RWPE1 (cell line): ENCODE results near the gene FOXD1.

Experiments used
- CTCF ChIA-PET: fragments of 350-600 bp; sonication (Branson Sonifier 250); formaldehyde crosslinking; extraction: SDS; loops from one replicate; lab custom pipeline; 2021; lab: Yijun Ruan, JAX
- POLR2A ChIA-PET: fragments of 400-600 bp; formaldehyde crosslinking; extraction: SDS; loops from one replicate; lab custom pipeline; 2020; ENCODE audit warnings: antibody characterized with exemption; ENCODE audit not compliant: low non-redundant PET; lab: Yijun Ruan, JAX
- DNase-seq: peaks from one replicate; pipeline ENCODE4 v3.0.0; 2012; ENCODE audit warnings: low spot score
- H3K27ac ChIP-seq: fragments of 450-650 bp; 2 replicates; pipeline ENCODE4 v1.5.1; 2017
- TF ChIP-seq, protein P1 (sequence below): fragments of 450-650 bp; conservative IDR thresholded peaks from 2 replicates; pipeline ENCODE4 v1.5.1; 2017; ENCODE audit warnings: low read depth, mild to moderate bottlenecking

Gene FOXD1

DNA sequence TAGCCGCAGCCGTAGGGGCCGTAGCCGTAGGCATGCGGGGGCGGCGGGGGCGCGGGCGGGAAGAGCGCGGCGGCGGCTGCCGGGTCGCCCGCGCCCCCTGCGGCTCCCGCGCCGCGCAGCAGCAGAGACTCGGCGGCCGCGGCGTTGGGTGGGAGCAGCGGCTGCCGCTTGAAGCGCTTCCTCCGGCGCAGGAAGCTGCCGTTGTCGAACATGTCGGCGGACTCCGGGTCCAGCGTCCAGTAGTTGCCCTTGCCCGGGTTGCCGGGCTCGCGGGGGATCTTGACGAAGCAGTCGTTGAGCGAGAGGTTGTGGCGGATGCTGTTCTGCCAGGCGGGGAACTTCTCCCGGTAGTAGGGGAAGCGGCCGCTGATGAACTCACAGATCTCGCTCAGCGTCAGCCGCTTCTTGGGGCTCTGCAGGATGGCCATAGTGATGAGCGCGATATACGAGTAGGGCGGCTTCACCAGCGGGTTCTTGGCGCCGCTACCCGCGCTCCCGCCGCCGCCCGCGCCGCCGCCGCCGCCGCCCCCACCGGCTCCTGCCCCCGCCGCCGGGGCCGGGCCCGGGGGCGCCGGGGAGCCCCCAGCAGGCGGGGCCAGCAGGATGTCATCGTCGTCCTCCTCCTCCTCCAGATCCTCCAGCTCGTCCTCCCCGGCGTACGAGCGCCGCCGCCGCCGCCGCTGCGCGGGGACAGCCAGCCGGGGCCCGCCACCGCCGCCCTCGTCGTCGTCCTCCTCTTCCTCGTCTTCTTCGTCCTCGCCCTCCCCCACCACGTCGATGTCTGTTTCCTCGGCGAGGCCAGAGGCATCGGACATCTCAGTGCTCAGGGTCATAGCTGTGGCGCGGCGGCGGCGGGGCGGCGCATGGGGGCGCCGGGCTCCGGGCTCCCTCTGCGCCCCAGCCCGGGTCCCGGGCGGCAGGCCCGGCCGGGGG, 781 bp downstream of the FOXD1 start:
- H3K27ac ChIP-seq, result peak overlapping the region; percentile 95
- no peak for DNase-seq
- ChIA-PET CTCF (interaction anchor here (0.6 to 2.8 kb wide), 11 partner anchors 8 to 364 kb away, joined by 3 to 34 read pairs (median 3); partner anchors contain the start of gene BTF3), POLR2A (interaction anchor here (0.6 to 2.2 kb wide), 6 partner anchors 51 to 231 kb away, joined by 3 to 13 read pairs (median 4); partner anchors contain the start of gene BTF3)
- TF ChIP-seq, protein P1, sequence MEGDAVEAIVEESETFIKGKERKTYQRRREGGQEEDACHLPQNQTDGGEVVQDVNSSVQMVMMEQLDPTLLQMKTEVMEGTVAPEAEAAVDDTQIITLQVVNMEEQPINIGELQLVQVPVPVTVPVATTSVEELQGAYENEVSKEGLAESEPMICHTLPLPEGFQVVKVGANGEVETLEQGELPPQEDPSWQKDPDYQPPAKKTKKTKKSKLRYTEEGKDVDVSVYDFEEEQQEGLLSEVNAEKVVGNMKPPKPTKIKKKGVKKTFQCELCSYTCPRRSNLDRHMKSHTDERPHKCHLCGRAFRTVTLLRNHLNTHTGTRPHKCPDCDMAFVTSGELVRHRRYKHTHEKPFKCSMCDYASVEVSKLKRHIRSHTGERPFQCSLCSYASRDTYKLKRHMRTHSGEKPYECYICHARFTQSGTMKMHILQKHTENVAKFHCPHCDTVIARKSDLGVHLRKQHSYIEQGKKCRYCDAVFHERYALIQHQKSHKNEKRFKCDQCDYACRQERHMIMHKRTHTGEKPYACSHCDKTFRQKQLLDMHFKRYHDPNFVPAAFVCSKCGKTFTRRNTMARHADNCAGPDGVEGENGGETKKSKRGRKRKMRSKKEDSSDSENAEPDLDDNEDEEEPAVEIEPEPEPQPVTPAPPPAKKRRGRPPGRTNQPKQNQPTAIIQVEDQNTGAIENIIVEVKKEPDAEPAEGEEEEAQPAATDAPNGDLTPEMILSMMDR, result no peak

DNA sequence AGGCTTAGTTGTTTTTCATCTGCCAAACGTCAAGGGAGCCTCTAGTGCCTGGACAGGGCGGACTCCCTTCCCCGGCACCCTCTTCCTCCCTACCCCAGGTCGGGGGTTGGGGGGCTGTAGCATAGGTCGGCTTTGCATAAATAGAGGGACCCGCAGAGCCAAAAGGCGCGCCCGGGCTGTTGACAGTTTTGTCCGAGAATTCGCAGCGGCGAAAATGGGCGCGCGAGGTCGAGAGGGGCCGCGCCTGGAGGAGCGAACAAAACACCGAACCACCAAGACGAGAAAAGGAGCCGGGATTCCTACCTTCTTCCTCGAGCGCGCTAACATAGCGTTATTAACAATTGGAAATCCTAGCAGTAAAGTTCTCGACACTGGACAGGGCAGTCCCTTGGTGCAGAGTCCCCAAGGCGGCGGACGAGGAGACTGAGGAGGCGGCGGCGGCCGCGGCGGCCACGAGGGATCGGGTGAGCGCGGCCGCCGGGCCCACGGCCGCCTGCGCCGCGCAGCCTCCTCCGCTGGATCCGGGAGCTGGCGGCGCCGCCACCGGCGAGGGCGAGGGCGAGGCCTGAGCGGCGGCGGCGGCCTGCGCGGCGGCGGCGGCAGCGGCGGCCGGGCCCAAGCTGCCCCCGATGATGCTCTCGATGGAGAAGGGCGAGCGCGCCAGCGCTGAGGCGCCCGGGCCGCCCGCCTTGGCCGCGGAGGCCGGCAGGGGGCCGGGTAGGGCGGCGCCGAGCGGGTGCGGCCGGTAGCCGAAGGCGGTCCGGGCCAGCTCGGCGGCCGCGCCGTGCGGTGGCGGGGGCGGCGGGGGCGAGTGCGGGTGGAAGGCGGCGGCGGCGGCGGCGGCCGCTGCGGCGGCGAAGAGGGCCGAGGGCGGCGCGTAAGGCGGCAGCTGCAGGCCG, 1.7 kb downstream of the FOXD1 start:
- TF ChIP-seq, protein P1, result peak; percentile 24; the same call in 1 of the 2 replicates
- peak overlapping the region; percentile 95 for H3K27ac ChIP-seq
- CTCF ChIA-PET, result interaction anchor here (0.7 to 2.8 kb wide), 5 partner anchors 9 to 231 kb away, joined by 3 to 34 read pairs (median 5); partner anchors contain the start of gene BTF3
- DNase-seq, result no peak
- POLR2A ChIA-PET, result interaction anchor here (2.2 kb wide), 1 partner anchor 231 kb away, joined by 13 read pairs; no protein-coding TSS in a partner anchor

DNA sequence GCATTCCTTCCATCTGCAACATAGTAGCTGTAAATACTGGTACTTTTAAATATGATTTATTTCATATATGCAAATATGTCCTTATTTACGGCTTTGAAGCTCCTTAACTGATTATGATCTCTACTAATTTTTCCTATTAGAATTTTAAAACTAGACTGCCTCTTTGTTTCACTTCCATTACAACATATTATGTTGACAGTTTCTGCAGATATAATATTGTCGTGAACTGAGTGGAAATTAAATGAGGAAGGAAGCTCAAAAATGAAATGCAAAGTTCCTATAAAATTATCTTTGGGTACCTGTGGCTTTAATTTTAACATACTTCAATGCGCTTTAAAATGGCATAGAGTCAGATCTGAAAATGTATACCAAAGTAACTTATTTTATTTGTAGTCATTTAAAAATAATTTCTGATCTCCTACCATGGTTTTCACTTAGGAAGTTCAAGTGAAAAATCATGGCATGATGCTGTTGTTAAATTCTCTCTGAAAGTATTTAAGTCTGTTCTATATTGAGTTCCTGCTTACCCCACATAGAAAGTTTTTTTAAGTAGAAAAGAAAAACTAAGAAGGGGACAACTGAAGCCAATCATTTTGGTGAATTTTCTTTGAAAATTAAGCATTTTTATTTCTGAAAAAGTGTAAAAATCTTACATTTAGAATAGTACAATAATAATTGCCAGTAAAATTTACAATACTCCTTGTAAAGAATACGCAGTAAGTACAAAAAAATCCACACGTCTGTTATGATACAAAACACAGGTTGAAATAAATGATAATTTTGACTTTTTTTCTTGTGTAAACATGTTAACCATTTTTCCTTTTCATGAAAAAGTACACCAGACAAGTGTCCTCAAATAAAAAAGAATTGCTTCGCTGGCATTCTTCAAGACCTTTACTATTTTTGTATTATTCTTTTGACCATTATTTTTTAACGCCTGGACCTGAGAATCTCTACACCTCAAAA, 2.6 kb downstream of the FOXD1 start:
- DNase-seq, result no peak
- ChIA-PET CTCF (interaction anchor here (0.6 to 1.2 kb wide), 5 partner anchors 134 to 491 kb away, joined by 3 to 15 read pairs (median 4); no protein-coding TSS in a partner anchor), POLR2A (no interaction called here)
- H3K27ac ChIP-seq, result peak overlapping the region; percentile 95
- TF ChIP-seq, protein P1, result no peak

DNA sequence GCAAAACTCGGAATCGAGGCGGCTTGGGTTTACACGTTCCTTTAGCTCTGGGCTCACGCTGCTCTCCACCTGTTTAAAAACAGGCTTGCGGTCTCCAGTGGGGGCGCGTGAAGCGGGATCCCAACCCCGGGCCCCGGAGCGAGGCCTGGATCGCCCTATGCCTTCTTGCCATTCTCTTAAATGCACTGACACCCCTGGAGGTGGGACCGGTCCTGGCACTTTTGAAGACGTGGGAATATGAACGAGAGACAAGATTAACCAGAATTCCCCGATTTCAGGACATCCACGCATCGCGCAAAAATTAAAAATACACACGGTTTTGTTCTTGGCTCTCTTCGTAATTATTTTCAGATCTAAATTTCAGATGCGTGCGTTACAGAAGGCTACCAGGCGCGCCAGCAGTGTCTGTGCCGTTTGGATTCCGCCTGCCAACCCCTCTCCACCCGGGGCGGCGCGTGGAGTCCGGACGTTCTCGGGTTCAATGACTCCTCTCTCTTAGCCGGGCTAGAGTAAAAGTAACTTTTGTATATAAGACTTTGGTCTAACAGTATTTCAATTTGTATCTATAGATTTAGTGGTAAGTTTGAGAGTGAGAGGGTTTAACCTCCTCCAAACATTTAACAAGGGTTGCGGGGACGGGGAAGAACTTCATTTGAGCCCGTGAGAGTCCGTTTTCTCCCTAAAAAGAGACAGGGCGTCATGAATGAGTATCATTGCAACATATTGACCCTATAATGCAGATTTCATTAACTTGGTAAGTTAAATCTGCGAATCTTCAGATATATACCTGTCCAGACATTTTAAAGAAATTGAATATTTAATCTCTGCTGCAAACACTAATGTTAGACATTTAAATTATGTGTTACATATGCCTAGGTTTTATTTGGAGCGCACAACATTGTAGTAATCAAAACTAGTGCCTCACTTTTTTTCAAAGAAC, 3.8 kb downstream of the FOXD1 start:
- POLR2A ChIA-PET, result interaction anchor here (0.5 kb wide), 1 partner anchor 30 kb away, joined by 5 read pairs; no protein-coding TSS in a partner anchor
- DNase-seq, result no peak
- TF ChIP-seq, protein P1, result no peak
- CTCF ChIA-PET, result interaction anchor here (0.8 to 2.5 kb wide), 3 partner anchors 134 to 229 kb away, joined by 3 to 15 read pairs (median 13); no protein-coding TSS in a partner anchor
- H3K27ac ChIP-seq, result no peak overlapping the region
